ENCODE measurements around the gene CHCHD1.
"Not testable (repeated sequence)": the region's sequence is repeated elsewhere in the genome, so short reads cannot be mapped to it uniquely, and the experiment has no call there.

CHCHD1 gene

DNA sequence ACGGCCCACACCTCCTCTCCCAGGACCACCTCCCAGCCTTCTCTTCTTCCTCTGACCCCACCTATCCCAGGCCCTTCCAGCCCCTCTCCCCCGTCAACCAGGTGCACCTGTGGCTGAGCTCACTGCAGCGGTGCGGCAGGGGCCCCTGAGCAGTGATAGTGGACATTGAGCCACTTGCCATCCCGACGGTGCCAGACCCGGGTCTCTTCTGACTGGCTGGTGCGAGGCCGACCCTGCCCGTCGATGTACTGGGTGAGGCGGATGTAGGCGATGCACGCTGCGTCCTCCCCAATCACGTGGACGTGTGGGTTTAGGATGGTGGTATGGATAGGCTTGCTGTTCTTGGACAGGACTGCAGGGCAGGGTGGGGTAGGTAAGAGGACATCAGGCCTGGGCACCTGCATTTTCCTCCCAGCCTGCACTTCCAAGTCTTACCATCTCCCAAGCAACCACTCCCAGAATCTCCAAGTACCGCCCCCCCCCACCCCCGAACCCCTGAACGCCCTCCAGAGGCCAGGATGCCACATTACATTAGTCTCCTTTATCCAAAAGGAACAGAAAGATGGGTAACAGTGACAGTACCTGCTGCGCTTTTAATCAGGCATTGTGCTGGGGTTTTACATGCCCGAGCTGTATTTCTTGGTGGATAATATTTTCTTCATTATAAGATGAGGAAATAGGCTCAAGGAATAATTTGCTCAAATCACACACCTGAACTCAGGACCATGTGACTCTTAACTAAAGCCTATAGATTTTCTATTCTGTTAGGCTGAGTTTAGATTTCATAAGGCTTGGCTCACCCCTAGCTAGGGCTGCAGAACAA, 33.3 kb downstream of the CHCHD1 start:
- no peak for DNase-seq

- no peak for DNase-seq
Measured at GRCh38 chr10:73815719-73816030, 33.8 kb downstream of the CHCHD1 start.

DNA sequence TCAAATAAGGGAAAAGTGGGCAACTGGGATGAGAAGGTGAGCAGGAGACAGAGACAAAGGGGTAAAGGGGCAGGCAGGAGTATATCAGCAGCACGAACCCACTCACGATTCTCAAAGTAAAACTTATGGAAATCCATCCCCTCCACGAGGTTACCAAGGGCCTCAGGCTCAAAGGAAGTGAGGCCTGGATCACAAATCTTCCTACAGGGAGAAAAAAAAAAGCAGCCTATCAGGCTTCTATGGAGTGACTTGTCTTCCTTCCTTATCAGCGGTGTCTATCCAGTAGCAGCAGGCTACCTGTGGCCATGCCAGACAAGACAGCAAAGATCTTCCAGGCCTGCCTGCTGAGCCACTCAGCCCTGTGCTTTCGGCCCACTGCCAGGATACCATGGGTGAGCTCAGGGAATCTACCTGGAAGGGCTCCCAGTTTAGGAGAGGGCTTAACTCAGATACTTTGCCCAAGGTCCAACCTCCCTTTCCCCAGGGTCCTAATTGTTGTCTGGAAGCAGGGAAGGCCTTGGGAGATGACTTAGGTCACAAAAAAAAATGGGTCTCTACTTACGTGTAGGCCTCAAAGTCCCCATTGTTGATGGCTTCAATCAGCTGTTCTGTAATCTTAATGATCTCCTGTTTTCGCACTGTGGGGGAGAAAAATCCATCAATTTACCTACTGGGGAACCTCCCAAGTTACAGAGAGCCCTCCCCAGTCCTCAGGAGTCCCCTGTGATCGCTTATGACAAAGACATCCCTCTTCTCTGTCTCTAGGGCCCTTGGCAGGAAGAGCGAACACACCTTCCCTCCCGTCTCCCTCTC, 35.3 kb downstream of the CHCHD1 start:
- no peak for DNase-seq

GRCh38 chr10:73817826-73818225, 36.0 kb downstream of the CHCHD1 start:
- no peak for DNase-seq

GRCh38 chr10:73818402-73818801, 36.6 kb downstream of the CHCHD1 start:
- no peak for DNase-seq

- DNase-seq, result no peak
Measured at GRCh38 chr10:73819081-73819480, 37.2 kb downstream of the CHCHD1 start.

DNA sequence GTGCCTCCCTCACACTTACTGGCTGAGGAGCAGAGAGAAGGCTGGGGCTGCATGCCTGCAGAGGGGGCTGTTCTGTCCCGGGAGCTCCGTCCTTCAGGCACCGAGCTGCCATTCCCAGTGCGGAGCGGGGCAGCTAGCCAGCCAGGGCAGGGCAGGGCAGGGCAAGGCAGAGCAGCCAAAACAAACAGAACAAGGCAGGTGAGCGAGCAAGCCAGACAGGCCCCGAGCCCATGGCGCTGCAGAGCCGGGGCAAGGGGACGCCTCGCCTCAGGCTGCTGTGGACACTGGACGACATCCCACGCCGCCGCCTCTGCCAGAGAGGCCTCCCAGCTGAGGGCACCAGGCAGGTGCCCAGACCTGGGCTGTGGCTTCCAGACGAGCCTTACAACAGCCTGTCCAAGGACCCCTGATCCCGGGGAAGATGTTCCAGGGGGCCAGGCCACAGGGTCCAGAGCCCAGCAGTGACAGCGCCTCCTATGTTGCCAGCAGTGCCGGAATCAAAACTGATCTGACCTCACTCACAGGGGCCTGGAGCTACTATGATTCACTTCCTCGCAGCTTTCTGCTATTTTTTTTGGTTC, 37.8 kb downstream of the CHCHD1 start:
- DNase-seq, result no peak

DNA sequence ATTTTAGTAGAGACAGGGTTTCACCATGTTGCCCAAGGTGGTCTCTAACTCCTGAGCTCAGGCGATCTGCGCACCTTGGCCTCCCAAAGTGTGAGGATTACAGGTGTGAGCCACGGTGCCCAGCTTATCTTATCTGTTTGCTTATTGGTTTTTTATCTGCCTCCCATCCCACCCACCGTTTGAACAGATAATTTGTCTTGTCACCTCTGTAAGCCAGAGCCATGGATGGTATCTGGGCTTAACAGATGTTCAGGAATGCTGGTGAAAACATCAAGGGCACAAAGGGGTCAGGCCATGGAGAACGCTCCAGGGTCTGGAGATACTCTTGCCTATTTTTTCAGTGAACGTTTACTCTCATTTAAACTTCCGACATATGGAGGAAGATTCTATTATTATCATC, 41.5 kb downstream of the CHCHD1 start:
- DNase-seq, result no peak

DNA sequence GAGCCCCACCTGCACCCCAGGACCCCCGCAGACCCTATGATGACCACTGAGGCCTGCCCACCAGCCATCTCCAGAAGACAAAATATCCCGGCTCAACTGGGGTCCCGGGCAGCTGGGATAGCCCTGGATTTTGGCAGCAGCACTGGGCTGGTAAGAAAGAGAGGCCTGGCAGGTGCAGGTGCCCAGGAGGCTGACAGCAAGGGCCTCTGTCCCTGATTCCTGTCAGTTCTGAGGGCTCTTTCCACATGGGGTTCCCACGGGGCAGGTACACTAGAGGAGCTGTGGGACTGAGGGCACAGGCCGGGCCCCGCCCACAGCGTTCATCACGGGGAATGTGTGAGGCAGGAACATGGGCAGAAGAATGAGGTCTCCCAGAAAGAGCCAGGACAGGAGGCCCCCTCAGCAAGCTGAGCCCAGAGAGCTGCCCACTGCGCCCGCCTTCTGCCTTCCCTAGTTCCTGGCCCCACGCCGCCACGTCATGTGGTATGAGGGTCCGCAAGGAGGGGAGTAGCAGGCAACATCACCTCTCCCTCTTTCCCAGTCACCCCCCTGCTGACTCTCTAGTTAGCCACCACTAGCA, 42.4 kb downstream of the CHCHD1 start:
- DNase-seq, result no peak

- DNase-seq, result peak; percentile 75
Measured at GRCh38 chr10:73827346-73828089, 45.7 kb downstream of the CHCHD1 start.

DNA sequence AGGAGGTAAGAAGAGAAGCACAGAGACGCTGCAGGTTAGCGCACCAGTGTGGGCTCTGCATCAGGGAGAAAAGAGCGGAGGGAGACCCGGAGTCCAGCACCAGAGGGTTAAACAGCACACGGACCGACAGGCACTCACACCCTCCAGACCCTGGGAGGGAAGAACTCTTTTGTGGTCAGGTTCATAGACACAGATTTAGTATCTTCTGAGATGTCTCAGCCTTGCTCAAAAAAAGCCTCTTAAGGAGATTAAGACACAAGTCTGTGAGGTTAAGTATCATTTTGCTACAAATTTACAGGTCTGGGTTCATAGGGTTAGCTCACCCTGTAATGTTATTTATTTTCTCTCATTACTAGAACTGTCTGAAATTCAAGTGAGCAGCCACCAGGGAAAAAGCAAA, 46.3 kb downstream of the CHCHD1 start:
- DNase-seq, result no peak

- not testable (repeated sequence) for DNase-seq
Measured at GRCh38 chr10:73829090-73829489, 47.2 kb downstream of the CHCHD1 start.
